Measurements from ENCODE around the gene RAB17.

The RAB17 gene

GRCh38 chr2:237533668-237534161, 56.8 kb downstream of the RAB17 start:
- DNase-seq = no peak

DNA sequence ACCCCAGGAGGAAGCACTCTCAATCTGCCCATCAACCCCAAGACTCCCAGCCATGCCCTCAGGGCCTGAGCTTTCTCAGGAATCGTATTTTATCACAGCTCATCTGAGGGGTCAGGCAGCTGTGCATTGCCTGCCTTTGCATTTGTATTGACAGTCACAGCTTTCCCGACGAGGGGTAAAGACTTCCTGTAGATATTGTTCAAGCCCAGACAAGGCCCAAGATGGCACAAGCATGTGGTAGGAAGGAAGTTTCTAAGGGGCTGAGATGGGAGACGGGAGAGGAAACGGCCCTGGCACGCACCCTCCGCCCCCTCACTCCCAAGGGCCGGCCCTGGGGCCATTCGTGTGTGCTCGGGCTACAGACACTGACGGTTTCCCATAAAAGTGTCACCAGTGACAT, 58.4 kb downstream of the RAB17 start:
- no peak for DNase-seq

DNA sequence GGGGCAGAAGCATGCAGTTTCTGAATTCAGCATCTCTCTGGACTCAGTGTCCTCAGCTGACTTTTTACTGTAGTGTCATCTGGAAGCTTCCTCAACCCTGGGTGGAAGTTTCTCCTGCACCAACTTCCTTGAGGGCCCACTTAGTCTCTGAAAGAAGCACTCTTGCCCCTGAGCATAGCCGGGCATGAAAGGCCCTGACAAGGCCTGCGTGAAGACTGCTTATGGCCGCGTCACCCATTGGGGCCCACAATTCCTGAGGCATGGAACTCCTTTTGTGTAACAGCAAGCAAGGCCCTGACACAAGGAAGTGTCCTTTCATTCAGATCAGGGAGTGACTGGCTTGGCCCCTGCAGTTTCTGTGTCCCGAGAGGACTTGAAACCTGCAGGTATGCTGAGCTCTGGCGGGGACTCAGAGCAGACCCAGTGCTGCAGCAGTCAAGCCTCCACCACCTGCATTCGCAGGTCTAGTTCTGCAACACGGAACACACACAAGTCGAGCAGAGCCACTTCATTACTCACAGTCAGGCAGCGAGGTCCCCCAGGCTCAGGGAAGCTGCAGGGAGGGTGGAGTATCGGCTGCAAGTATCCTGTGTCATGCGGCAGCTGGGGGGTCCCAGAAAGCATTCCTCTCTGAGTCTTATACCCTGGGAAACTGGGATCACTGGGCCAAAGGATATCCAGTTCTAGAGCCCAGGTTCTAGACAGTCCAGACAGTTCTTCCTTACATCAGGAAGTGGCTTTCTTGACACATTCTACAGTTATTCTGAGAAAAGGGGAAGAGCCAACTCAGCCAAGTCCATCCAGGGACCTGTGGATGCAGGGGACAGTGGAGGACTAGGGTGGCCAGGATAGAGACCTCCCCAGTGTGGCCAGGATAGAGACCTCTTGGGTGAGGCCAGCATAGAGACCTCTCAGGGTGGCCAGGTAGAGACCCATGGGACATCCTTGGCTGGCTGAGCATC, 59.8 kb downstream of the RAB17 start:
- no peak for DNase-seq

DNA sequence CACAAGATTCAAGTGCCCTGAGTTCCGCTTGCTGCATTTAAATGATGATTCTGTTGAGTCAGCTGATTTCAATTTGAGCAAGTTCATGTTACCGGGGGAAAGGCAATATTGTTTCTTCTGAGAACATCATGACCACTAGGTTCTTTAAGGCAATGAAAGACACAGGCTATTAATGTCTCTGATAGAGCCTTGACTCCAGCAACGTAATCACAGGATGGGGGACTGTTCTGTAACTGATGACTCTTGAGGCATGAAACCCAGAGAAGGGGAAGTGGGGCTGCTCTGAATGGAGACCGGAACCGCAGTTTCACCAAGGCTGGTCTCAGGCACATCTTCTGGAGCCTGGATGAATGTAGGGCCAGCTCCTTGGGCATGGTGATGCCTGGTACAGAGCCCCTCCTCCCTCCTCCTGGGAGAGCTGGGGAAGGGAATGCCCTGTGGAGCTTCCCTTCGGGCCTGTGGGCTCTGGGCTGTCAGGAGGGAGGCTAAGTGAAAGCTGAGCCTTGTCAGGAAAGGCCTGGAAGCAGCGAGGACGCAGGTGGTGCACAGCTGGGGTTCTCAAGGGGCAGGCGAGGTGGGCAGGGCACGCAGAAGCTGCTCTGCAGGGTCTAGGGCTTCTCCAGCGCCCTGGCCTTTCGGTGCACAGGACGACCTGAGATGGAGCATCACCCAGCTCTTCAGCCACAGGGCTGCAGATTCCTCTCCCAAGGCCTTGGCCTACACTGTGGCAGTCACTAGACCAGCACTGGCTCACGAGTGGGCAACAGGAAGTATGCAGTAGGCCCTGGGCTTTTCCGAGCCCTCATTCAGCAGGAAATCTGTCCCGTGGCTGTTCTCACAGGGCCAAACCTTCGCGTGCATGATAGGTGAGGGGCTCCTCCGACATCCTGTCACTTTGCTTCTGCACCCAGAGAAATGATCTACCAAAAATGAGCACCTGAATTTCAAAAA, 60.8 kb downstream of the RAB17 start:
- no peak for DNase-seq

- no peak for DNase-seq
Observed at GRCh38 chr2:237527766-237528165, 62.8 kb downstream of the RAB17 start.

DNA sequence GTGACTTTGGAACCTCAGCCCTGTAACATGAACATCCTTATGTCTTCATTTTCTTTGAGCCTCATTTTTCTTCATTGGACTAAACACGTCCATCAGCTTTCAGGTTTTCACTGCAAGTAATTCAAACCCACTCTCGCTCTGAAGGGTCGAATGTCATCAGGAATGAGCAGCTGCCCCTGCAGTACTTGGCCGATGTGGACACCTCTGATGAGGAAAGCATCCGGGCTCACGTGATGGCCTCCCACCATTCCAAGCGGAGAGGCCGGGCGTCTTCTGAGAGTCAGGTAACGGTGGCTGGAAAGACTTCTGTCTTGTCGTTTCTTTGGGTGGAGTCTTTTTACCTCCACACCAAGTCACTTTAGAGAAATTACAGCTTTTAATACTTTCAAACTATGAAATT, 63.3 kb downstream of the RAB17 start:
- DNase-seq = no peak

GRCh38 chr2:237525559-237526157, 64.9 kb downstream of the RAB17 start:
- no peak for DNase-seq

DNA sequence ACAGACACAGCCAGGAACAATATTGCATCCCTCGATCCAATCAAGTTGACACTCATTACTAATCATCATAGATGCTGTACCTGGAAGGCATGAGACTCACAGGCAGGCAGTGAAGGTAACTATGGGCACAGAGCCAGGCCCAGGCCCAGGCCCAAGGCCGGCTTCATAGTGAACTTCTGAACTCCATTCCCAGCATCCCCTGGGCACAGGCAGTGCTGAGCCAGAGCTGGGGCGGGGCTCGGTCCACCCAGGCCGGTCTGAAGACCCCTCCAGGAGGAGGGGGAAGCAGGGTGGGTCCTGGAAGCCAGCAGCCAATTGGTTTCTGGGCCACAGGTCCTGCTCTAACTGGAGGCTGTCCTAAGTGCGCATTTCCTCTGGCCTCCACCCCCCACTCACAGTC, 65.9 kb downstream of the RAB17 start:
- no peak for DNase-seq
